Activated naive CD8-positive, alpha-beta T cell treated with anti-CD3 and anti-CD28 coated beads, Interleukin-2, amount 50 U/mL, for 24 hours (primary cell): ENCODE results near the gene FXYD6.
A peak's percentile ranks its signal among the peaks of the same experiment; 100 is the strongest.
"Not testable (repeated sequence)": the region's sequence is repeated elsewhere in the genome, so short reads cannot be mapped to it uniquely, and the experiment has no call there.

ENCODE experiments used
- ATAC-seq: fragments of 150-1000 bp; cut with Tn5 transposase; one replicate; pipeline ENCODE4 v1.10.0; 2021
- DNase-seq: peaks from one replicate; pipeline ENCODE4 v3.0.0; 2021
- H3K27ac Mint-ChIP-seq: one replicate; pipeline ENCODE4 v1.8.0; 2021; ENCODE audit warnings: mild to moderate bottlenecking, mixed read lengths
- H3K27me3 Mint-ChIP-seq: one replicate; pipeline ENCODE4 v1.8.0; 2021; ENCODE audit warnings: mixed read lengths
- H3K36me3 Mint-ChIP-seq: one replicate; pipeline ENCODE4 v1.8.0; 2021; ENCODE audit warnings: low read depth, mixed read lengths
- H3K4me1 Mint-ChIP-seq: one replicate; pipeline ENCODE4 v1.8.0; 2021; ENCODE audit warnings: mixed read lengths
- H3K4me3 Mint-ChIP-seq: one replicate; pipeline ENCODE4 v1.8.0; 2021; ENCODE audit warnings: mild to moderate bottlenecking, moderate library complexity, mixed read lengths
- H3K9me3 Mint-ChIP-seq: one replicate; pipeline ENCODE4 v1.8.0; 2021; ENCODE audit warnings: mixed read lengths

FXYD6 gene

DNA sequence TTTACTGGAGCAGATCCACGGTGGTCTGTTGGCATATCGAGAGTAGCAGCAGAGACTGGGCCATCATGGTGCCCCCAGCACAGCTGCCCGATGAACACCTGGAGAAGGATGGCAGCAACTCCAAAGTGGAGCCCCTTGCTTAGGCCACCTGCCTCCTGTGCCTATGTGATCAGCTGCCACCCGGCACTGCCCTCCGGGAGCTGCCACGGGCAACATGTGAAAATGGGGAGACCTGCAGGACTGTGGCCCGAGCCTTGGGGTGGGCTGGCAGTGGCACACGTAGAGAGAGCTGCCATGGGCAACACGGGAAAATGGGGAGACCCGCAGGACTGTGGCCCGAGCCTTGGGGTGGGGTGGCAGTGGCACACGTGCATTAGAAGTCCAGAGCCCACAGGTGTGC, 55.0 kb downstream of the FXYD6 start:
- peaks cover 71% of the 10 kb centered on the region for H3K4me1 Mint-ChIP-seq
- DNase-seq = no peak
- H3K9me3 Mint-ChIP-seq = no peaks in the 10 kb centered on the region
- no peak overlapping the region for H3K27ac Mint-ChIP-seq
- no peaks in the 10 kb centered on the region for H3K27me3 Mint-ChIP-seq
- no peak overlapping the region for H3K4me3 Mint-ChIP-seq
- ATAC-seq = no peak
- peaks cover 5% of the 10 kb centered on the region for H3K36me3 Mint-ChIP-seq

GRCh38 chr11:117820516-117820915, 55.9 kb downstream of the FXYD6 start:
- no peak for ATAC-seq
- no peak for DNase-seq
- no peak overlapping the region for H3K27ac Mint-ChIP-seq
- no peaks in the 10 kb centered on the region for H3K27me3 Mint-ChIP-seq
- no peaks in the 10 kb centered on the region for H3K9me3 Mint-ChIP-seq
- H3K4me3 Mint-ChIP-seq = no peak overlapping the region
- H3K4me1 Mint-ChIP-seq = peaks cover 74% of the 10 kb centered on the region
- H3K36me3 Mint-ChIP-seq = peaks cover 5% of the 10 kb centered on the region

DNA sequence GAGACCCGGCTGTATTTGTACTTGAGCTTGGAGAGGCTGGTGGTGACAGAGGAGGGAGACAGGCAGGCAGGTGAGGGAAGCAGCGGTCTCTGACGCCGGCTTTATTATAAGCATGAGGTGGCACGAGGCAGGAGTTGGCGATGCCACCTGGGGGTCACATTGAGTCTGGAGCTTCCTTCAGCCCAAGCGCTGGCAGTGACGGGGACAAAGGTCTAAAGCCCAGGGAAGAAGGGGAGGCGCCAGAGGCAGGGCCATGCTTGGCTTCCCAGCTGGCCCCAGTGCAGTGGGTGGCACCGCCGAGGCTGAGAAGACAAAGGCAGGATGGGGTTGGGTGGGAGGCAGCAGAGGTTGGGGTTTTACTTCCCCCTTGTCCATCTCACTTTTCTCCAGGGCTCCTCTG, 56.4 kb downstream of the FXYD6 start:
- Mint-ChIP-seq H3K4me3 (no peak overlapping the region), H3K9me3 (no peaks in the 10 kb centered on the region), H3K4me1 (peaks cover 74% of the 10 kb centered on the region), H3K27ac (peak overlapping the region; percentile 34), H3K27me3 (no peaks in the 10 kb centered on the region), H3K36me3 (peaks cover 5% of the 10 kb centered on the region)
- ATAC-seq = no peak
- DNase-seq = no peak

GRCh38 chr11:117819096-117820040, 57.1 kb downstream of the FXYD6 start:
- H3K9me3 Mint-ChIP-seq = no peaks in the 10 kb centered on the region
- no peak for DNase-seq

DNA sequence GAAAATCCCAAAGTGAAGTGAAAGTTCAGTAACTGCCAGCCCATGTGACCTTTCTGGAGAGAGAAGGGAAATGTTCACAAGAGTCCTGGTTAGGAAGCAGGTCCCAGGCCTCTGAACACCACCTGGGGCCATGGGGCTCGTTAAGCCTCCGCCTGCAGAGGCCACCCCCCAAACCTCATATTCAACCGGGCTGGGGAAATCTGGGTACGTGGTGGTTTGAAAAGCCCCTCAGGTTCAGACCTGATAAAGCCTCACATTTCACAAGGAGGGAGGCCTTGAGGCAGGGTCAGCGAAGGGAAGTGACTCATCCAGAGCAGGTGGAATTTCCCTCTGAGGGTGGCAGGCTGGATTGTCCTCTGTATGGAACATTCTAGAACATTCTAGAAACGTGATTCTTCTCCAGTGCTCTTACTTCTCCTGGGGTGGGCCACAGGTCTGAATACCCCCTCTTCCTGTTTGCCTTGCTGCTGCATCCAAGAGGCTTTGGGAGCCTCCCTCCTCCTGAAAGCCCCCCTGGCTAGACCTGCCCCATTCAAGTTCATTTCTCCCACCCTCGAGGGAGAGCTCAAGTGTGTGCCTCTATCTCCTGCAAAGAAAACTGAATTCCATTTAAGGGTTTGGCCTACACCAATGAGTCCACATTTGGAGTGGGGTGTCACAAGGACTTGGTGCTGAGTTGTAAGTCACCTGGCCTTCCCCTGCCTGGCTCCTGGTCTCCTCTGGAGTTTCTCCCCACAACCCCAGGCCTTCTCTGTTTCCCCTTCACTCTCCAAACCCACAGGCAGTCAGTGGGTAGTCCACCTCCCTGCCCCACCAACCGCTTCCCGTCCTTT, 58.2 kb downstream of the FXYD6 start:
- H3K36me3 Mint-ChIP-seq = peaks cover 5% of the 10 kb centered on the region
- H3K27me3 Mint-ChIP-seq = no peaks in the 10 kb centered on the region
- peak overlapping the region; percentile 99 for H3K27ac Mint-ChIP-seq
- H3K9me3 Mint-ChIP-seq = no peaks in the 10 kb centered on the region
- peak; percentile 63 for DNase-seq
- peaks cover 72% of the 10 kb centered on the region for H3K4me1 Mint-ChIP-seq
- H3K4me3 Mint-ChIP-seq = peak overlapping the region; percentile 72
- ATAC-seq = peak; percentile 47

More at GRCh38 chr11:117819096-117820040, 57.1 kb downstream of the FXYD6 start:
- Mint-ChIP-seq H3K4me1 (peaks cover 74% of the 10 kb centered on the region), H3K27me3 (no peaks in the 10 kb centered on the region), H3K4me3 (no peak overlapping the region), H3K36me3 (peaks cover 5% of the 10 kb centered on the region), H3K27ac (peak overlapping the region; percentile 99)
- ATAC-seq = no peak

DNA sequence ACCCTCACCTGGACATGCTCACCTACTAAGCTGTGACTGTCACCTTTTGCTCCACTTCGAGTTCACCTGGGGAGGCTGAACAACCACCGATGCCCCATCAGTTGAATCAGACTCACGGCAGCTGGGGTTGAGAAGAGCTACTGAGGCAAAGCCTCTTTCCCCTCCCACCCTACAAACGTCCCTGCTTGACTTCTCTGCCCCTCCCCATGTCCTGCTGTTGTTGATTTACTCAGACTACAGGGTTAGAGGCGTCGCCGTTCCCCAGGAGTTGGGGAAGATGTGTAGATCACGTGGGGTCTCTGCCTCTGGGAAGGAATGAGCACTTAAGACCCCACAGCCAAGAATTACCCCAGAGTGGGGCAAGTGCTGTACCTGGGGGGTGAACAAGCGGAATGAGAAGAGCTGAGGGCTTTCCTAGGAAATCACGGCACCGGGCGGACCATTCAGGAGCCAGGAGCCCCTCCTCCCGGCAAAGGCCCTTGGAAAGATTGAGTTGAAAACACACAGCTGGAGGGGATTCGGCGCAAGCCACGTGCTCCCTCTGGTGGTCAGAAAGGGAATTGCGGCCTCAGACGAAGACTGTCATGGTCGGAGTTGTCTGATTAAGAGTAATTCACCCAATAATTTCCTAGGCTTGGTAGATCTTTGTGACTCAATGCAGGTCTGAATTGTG, 59.0 kb downstream of the FXYD6 start:
- Mint-ChIP-seq H3K9me3 (no peaks in the 10 kb centered on the region), H3K27me3 (no peaks in the 10 kb centered on the region), H3K4me1 (peaks cover 67% of the 10 kb centered on the region), H3K4me3 (peak overlapping the region; percentile 72), H3K27ac (peak overlapping the region; percentile 99), H3K36me3 (peaks cover 5% of the 10 kb centered on the region)
- ATAC-seq (peak; percentile 55), DNase-seq (peak; percentile 96)

DNA sequence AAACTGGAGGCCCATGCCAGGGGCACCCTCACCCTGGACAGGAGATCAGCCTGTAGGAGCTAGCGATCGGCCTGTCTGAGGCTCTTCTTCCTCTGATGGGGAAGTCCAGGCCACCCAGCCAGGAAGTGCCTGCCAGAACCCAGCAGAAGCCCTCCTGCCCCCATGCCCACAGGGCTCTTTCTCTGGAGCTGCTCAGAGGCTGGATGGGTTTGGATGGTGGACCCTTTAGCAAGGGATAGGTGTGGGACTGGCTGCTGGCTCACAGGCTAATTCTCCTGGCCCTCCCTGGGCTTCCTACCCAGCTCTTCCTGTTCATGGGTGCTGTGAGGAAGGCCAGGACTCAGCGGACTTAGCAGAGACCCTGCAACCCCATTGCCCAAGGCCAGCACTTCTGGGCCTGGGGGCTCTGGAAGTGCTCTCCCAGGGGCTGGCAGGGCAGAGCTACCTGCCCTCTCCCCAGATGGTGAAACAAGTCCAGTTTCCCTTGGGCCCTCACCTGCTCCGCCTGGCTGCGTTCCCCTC, 59.6 kb downstream of the FXYD6 start:
- Mint-ChIP-seq H3K9me3 (no peaks in the 10 kb centered on the region), H3K4me1 (peaks cover 61% of the 10 kb centered on the region), H3K4me3 (peak overlapping the region; percentile 72), H3K36me3 (peaks cover 5% of the 10 kb centered on the region), H3K27me3 (no peaks in the 10 kb centered on the region), H3K27ac (peak overlapping the region; percentile 99)
- DNase-seq (peak; percentile 37), ATAC-seq (no peak)

GRCh38 chr11:117816151-117816741, 60.2 kb downstream of the FXYD6 start:
- H3K36me3 Mint-ChIP-seq = peaks cover 5% of the 10 kb centered on the region
- DNase-seq (no peak), ATAC-seq (no peak)
- H3K9me3 Mint-ChIP-seq = no peaks in the 10 kb centered on the region
- H3K27me3 Mint-ChIP-seq = no peaks in the 10 kb centered on the region
- H3K4me1 Mint-ChIP-seq = peaks cover 58% of the 10 kb centered on the region
- peak overlapping the region; percentile 99 for H3K27ac Mint-ChIP-seq
- H3K4me3 Mint-ChIP-seq = peak overlapping the region; percentile 61

- DNase-seq (peak; percentile 74), ATAC-seq (peak; percentile 76)
- peak overlapping the region; percentile 99 for H3K27ac Mint-ChIP-seq
- peaks cover 58% of the 10 kb centered on the region for H3K4me1 Mint-ChIP-seq
- peak overlapping the region; percentile 72 for H3K4me3 Mint-ChIP-seq
- H3K9me3 Mint-ChIP-seq = no peaks in the 10 kb centered on the region
- H3K27me3 Mint-ChIP-seq = no peaks in the 10 kb centered on the region
- H3K36me3 Mint-ChIP-seq = peaks cover 5% of the 10 kb centered on the region
Measured at GRCh38 chr11:117815262-117815803, 61.1 kb downstream of the FXYD6 start.

DNA sequence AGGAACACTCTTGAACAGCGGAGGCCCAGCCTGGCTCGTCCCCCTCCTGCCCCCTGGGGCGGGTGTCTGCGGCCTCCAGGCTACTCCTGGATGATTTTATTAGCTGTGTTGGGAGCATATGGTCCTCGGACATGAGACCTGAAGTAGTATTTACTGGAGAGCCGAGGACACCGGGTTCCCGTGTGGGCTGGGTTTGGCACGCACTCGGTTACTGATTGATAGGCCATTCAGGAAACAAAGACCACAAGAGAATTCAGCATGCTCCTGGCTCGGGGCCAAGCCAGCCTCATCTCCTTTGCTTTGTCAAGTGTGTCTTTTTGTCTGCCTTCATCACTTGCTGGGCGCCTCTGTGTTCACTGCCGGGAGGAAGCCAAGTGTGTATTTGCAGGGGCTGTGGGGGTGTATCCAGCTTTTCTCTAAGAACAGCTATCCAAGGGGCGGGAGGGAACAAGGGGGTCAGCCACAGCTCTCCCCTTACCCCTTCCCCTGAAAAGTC, 61.6 kb downstream of the FXYD6 start:
- peak; percentile 88 for DNase-seq
- H3K27me3 Mint-ChIP-seq = peaks cover under 1% of the 10 kb centered on the region
- H3K36me3 Mint-ChIP-seq = peaks cover 5% of the 10 kb centered on the region
- H3K4me3 Mint-ChIP-seq = peak overlapping the region; percentile 72
- H3K9me3 Mint-ChIP-seq = no peaks in the 10 kb centered on the region
- ATAC-seq = peak; percentile 29
- H3K4me1 Mint-ChIP-seq = peaks cover 60% of the 10 kb centered on the region
- peak overlapping the region; percentile 99 for H3K27ac Mint-ChIP-seq

- Mint-ChIP-seq H3K36me3 (peaks cover 5% of the 10 kb centered on the region), H3K27me3 (peaks cover 3% of the 10 kb centered on the region), H3K4me1 (peaks cover 63% of the 10 kb centered on the region), H3K4me3 (peak overlapping the region; percentile 72), H3K27ac (peak overlapping the region; percentile 99), H3K9me3 (no peaks in the 10 kb centered on the region)
- DNase-seq (no peak), ATAC-seq (no peak)
Measured at GRCh38 chr11:117814204-117814765, 62.2 kb downstream of the FXYD6 start.

GRCh38 chr11:117810056-117810451, 66.4 kb downstream of the FXYD6 start:
- not testable (repeated sequence) for H3K36me3 Mint-ChIP-seq, H3K9me3 Mint-ChIP-seq, H3K27me3 Mint-ChIP-seq, ATAC-seq, H3K4me3 Mint-ChIP-seq, DNase-seq
- Mint-ChIP-seq H3K27ac (peak overlapping the region; percentile 55), H3K4me1 (peaks cover 34% of the 10 kb centered on the region)
